GM10266 (cell line): ENCODE measurements around the gene C19orf47.

ENCODE experiments used
- DNase-seq: peaks from one replicate; pipeline ENCODE4 v3.0.0; 2012; ENCODE audit errors: extremely low spot score
- CTCF ChIP-seq: IDR thresholded peaks from 2 replicates; pipeline ENCODE4 v1.5.1; 2012; ENCODE audit warnings: mild to moderate bottlenecking, low read depth; ENCODE audit not compliant: control insufficient read depth, insufficient read depth; ENCODE audit errors: missing control alignments

Gene C19orf47

GRCh38 chr19:40285353-40286234 is 62.6 kb downstream of the C19orf47 start:
- TF ChIP-seq CTCF: no peak
- DNase-seq: peak; percentile 97

GRCh38 chr19:40284501-40285352 is 63.5 kb downstream of the C19orf47 start, which contains the start of gene AKT2:
Gene AKT2, minus strand, starts transcription at chr19:40285345. Its CDS starts 20,078 bp downstream, at chr19:40265267.
- peak; percentile 84 for DNase-seq

GRCh38 chr19:40284251-40284500 is 64.0 kb downstream of the C19orf47 start:
- TF ChIP-seq CTCF: no peak
- DNase-seq: no peak

More at GRCh38 chr19:40284501-40285352, 63.5 kb downstream of the C19orf47 start, which contains the start of gene AKT2:
- TF ChIP-seq CTCF: no peak

- no peak for TF ChIP-seq CTCF
- no peak for DNase-seq
Observed at GRCh38 chr19:40283414-40284250, 64.6 kb downstream of the C19orf47 start.

GRCh38 chr19:40282920-40283319 is 65.3 kb downstream of the C19orf47 start:
- DNase-seq: no peak

GRCh38 chr19:40282209-40282580 is 66.0 kb downstream of the C19orf47 start:
- DNase-seq: no peak
- TF ChIP-seq CTCF: no peak

More at GRCh38 chr19:40282920-40283319, 65.3 kb downstream of the C19orf47 start:
- no peak for TF ChIP-seq CTCF
